K562 (cell line): ENCODE results near the gene HSPB1. TPM values are rescaled to one million over a fixed set of nuclear protein-coding genes. Genes with fewer than 3 reads are reported as not detected.
"Not testable (repeated sequence)": the region's sequence is repeated elsewhere in the genome, so short reads cannot be mapped to it uniquely, and the experiment has no call there.

Source experiments
- ATAC-seq: fragments of 200-7000 bp; cut with Tn5 transposase; 3 replicates; pipeline ENCODE4 v1.9.1; 2020; ENCODE audit warnings: moderate library complexity
- BruUV-seq: library from RNA; stranded (reverse); fragments of 400-500 nt; replicated peaks from 2 replicates; lab custom pipeline; 2021; lab: Mats Ljungman, UMichigan
- CTCF ChIA-PET: fragments of 300-600 bp; formaldehyde crosslinking; extraction: SDS; loops from one replicate; lab custom pipeline; 2021; ENCODE audit warnings: low intra/inter-chr PET ratio; lab: Yijun Ruan, JAX
- POLR2A ChIA-PET: fragments of 300-600, 350-650 bp; sonication (Branson Sonifier 250); formaldehyde crosslinking; extraction: SDS; loops from one replicate; lab custom pipeline; 2021; ENCODE audit warnings: antibody characterized with exemption, inconsistent platforms; lab: Yijun Ruan, JAX
- DNase-seq, 4 experiments: peaks; one replicate each; pipeline versions ENCODE4 v3.0.0 to v3.0.0-alpha.2; 2011 to 2018; ENCODE audit warnings: low spot score in 3 of 4, mixed read lengths in 3 of 4; ENCODE audit errors: extremely low read depth in 1 of 4
- FAIRE-seq: peaks from 2 replicates; lab custom pipeline; 2011; peaks lifted over from hg19 to GRCh38; lab: Jason Lieb, UNC
- H2AFZ ChIP-seq: 2 replicates; pipeline ENCODE4 v1.6.0; 2011; ENCODE audit warnings: low read depth, low read length, control low read depth, inconsistent platforms
- H3K27ac ChIP-seq: fragments of 200-600 bp; 3 replicates; pipeline ENCODE4 v1.8.0; 2011; ENCODE audit warnings: low read depth, mild to moderate bottlenecking, control low read depth, inconsistent platforms, low read length, moderate library complexity, mixed read lengths; ENCODE audit errors: extremely low read depth
- H3K27me3 ChIP-seq, 2 experiments: fragments of 300-600 bp in 1 of 2; 2 replicates in 1 of 2; 3 replicates in 1 of 2; pipeline versions ENCODE4 v1.6.0 to v1.8.0; 2011; ENCODE audit warnings: inconsistent platforms in 2 of 2, low read length in 2 of 2, mild to moderate bottlenecking in 1 of 2, mixed read lengths in 1 of 2, moderate library complexity in 1 of 2; ENCODE audit not compliant: control insufficient read depth in 2 of 2, insufficient read depth in 2 of 2
- H3K36me3 ChIP-seq: fragments of 300-600 bp; 3 replicates; pipeline ENCODE4 v1.8.0; 2011; ENCODE audit warnings: mild to moderate bottlenecking, low read length, inconsistent platforms; ENCODE audit not compliant: control insufficient read depth, insufficient read depth
- H3K4me1 ChIP-seq, 2 experiments: fragments of 200-600 bp in 1 of 2; replicated peaks in 1 of 2; 2 replicates in 1 of 2; 3 replicates in 1 of 2; pipeline versions ENCODE4 v1.5.1 to v1.8.0; 2011; ENCODE audit warnings: inconsistent platforms in 2 of 2, low read length in 2 of 2, mild to moderate bottlenecking in 1 of 2, mixed read lengths in 1 of 2, moderate library complexity in 1 of 2; ENCODE audit not compliant: control insufficient read depth in 2 of 2, insufficient read depth in 2 of 2
- H3K4me2 ChIP-seq: 2 replicates; pipeline ENCODE4 v1.6.1; 2011; ENCODE audit warnings: low read length, control low read depth, inconsistent platforms, mixed read lengths; ENCODE audit not compliant: insufficient read depth
- H3K4me3 ChIP-seq: fragments of 200-600 bp; sonication (generic), shearing (Covaris generic); 2 replicates; pipeline ENCODE4 v1.5.1; 2016; ENCODE audit warnings: control low read depth, inconsistent platforms
- H3K79me2 ChIP-seq: fragments of 200-600 bp; 3 replicates; pipeline ENCODE4 v1.8.0; 2011; ENCODE audit warnings: low read length, inconsistent platforms; ENCODE audit not compliant: control insufficient read depth, insufficient read depth
- H3K9ac ChIP-seq, 2 experiments: 2 replicates each; pipeline versions ENCODE4 v1.6.0 to v1.6.1; 2011; ENCODE audit warnings: low read depth in 2 of 2, low read length in 2 of 2, control low read depth in 1 of 2, inconsistent platforms in 1 of 2, mild to moderate bottlenecking in 1 of 2, mixed read lengths in 1 of 2; ENCODE audit not compliant: insufficient read depth in 1 of 2
- H3K9me1 ChIP-seq: one replicate; pipeline ENCODE4 v1.6.0; 2011; ENCODE audit warnings: inconsistent platforms, mild to moderate bottlenecking, low read length, moderate library complexity; ENCODE audit not compliant: control insufficient read depth, insufficient read depth
- H3K9me3 ChIP-seq: replicated peaks from 2 replicates; pipeline ENCODE4 v1.5.1; 2011; ENCODE audit warnings: low read depth, low read length, inconsistent platforms; ENCODE audit not compliant: control insufficient read depth, insufficient read depth
- H4K20me1 ChIP-seq: replicated peaks from 2 replicates; pipeline ENCODE4 v1.6.1; 2011; ENCODE audit warnings: low read length, inconsistent platforms, mixed read lengths; ENCODE audit not compliant: control insufficient read depth, insufficient read depth
- CBFA2T2 ChIP-seq: fragments of 450-650 bp; conservative IDR thresholded peaks from 2 replicates; pipeline ENCODE4 v1.6.1; 2017; ENCODE audit warnings: mild to moderate bottlenecking
- CBFA2T3 ChIP-seq: fragments of 450-650 bp; IDR thresholded peaks from 2 replicates; pipeline ENCODE4 v1.6.1; 2017
- KDM1A ChIP-seq, 2 experiments: fragments of 450-650 bp; IDR thresholded peaks; 2 replicates each; pipeline ENCODE4 v1.6.1; 2016; ENCODE audit warnings: mild to moderate bottlenecking in 2 of 2
- TCF3 ChIP-seq: sonication (generic); formaldehyde crosslinking; IDR thresholded peaks from 2 replicates; pipeline ENCODE4 v1.4.0; 2020; ENCODE audit warnings: mild to moderate bottlenecking, missing genetic modification reagents
- WGBS: fragments of 100-300 bp; shearing (Covaris generic); methylation state at CpG from one replicate; pipeline ENCODE4 v1.1.6; 2016; ENCODE audit warnings: low coverage, mixed read lengths; ENCODE audit not compliant: insufficient coverage; ENCODE audit errors: missing lambda C conversion rate; 5-methylcytosine and 5-hydroxymethylcytosine counted together
- in situ Hi-C: fragments of 300-500 bp; cut with MboI; formaldehyde crosslinking; loops from 4 replicates; pipeline ENCODE4 v1.15.0; 2018; ENCODE audit warnings: inconsistent platforms, mixed read lengths
- intact Hi-C: fragments of 100-400 bp; cut with micrococcal nuclease; formaldehyde crosslinking; loops from 2 replicates; pipeline ENCODE4 v1.14.2; 2022
- polyA plus RNA-seq, 8 experiments: library from polyadenylated mRNA; depleted of rRNA in 4 of 8; stranded (reverse) in 5 of 8; unstranded in 3 of 8; fragments of >200 nt; fragmentation: Nextera tagmentation in 2 of 8; fragmentation: Illumina TruSeq in 1 of 8; extraction: Ambion mirVana in 2 of 8; extraction: Trizol in 1 of 8; gene quantifications; 2 replicates each; pipeline versions ENCODE4 v1.2.1 to v1.2.3, GENCODE V29; 2011 to 2014; ENCODE audit warnings: inconsistent platforms in 1 of 8, missing spikeins in 1 of 8
- total RNA-seq, 7 experiments: library from RNA; depleted of rRNA in 6 of 7; stranded (reverse); fragments of >200 nt in 6 of 7; fragmentation: Illumina TruSeq in 2 of 7; extraction: Trizol in 2 of 7; gene quantifications; 2 replicates each; pipeline versions ENCODE4 v1.2.1 to v1.2.3, GENCODE V29; 2011 to 2021; ENCODE audit warnings: low replicate concordance in 1 of 7
- TF ChIP-seq, protein P1 (sequence below): fragments of 450-650 bp; IDR thresholded peaks from 2 replicates; pipeline ENCODE4 v1.6.1; 2018; ENCODE audit not compliant: partially characterized antibody

HSPB1 gene
- total and polyA plus RNA-seq, 9 of the 15 experiments (the other 6 are each of a cell fraction or from before 2014, with no cell fraction given) = 27.1 to 522 (median 138) TPM

DNA sequence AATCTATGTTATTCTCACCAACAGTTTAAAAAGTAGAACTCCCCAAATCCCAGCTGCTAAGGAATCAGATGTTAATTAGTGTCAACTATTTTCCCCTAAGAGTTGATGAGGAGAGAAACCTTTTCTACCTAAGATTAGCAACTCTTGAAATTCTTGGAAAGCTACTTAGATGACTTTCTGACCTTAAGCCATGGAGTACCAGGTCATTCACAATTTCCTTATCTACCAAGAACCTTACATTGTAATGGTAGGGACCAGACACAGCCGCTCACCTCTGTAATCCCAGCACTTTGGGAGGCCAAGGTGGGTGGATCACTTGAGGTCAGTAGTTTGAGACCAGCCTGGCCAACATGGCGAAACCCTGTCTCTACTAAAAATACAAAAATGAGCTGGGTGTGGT, 32.9 kb downstream of the HSPB1 start:
- DNase-seq = peak in 2 of 4 experiments; percentile 46 to 59
- H3K27me3 ChIP-seq, BruUV-seq, CTCF ChIA-PET, H3K4me2 ChIP-seq, intact Hi-C loops, H3K9me3 ChIP-seq, FAIRE-seq, H3K27ac ChIP-seq: not testable (repeated sequence)
- peaks cover 11 to 19% of the 10 kb centered on the region in 2 experiments; a peak in 4 of 5 replicates for H3K4me1 ChIP-seq
- H3K36me3 ChIP-seq = peaks cover 86% of the 10 kb centered on the region
- peaks cover 98% of the 10 kb centered on the region for H3K79me2 ChIP-seq
- peaks cover 37% of the 10 kb centered on the region for H4K20me1 ChIP-seq
- POLR2A ChIA-PET = interaction anchor here (0.9 to 1.5 kb wide), 6 partner anchors 11 to 38 kb away, joined by 3 to 6 read pairs (median 3); no protein-coding TSS in a partner anchor
- TF ChIP-seq CBFA2T3 (peak; percentile 51), TCF3 (CRISPR knock-in tag) (peak; percentile 45), KDM1A (IDR thresholded peaks at IDR 0.05) (peak in 1 of 2 experiments; percentile 9; a peak in 1 of 4 replicates), CBFA2T2 (0 out of 2 replicates have a peak, but pooled peaks have one; percentile 12)
- TF ChIP-seq, protein P1, sequence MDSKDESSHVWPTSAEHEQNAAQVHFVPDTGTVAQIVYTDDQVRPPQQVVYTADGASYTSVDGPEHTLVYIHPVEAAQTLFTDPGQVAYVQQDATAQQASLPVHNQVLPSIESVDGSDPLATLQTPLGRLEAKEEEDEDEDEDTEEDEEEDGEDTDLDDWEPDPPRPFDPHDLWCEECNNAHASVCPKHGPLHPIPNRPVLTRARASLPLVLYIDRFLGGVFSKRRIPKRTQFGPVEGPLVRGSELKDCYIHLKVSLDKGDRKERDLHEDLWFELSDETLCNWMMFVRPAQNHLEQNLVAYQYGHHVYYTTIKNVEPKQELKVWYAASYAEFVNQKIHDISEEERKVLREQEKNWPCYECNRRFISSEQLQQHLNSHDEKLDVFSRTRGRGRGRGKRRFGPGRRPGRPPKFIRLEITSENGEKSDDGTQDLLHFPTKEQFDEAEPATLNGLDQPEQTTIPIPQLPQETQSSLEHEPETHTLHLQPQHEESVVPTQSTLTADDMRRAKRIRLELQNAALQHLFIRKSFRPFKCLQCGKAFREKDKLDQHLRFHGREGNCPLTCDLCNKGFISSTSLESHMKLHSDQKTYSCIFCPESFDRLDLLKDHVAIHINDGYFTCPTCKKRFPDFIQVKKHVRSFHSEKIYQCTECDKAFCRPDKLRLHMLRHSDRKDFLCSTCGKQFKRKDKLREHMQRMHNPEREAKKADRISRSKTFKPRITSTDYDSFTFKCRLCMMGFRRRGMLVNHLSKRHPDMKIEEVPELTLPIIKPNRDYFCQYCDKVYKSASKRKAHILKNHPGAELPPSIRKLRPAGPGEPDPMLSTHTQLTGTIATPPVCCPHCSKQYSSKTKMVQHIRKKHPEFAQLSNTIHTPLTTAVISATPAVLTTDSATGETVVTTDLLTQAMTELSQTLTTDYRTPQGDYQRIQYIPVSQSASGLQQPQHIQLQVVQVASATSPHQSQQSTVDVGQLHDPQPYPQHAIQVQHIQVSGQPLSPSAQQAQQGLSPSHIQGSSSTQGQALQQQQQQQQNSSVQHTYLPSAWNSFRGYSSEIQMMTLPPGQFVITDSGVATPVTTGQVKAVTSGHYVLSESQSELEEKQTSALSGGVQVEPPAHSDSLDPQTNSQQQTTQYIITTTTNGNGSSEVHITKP = peak; percentile 13
- TF ChIP-seq, all 486 proteins: peak for 5; not testable (repeated sequence) for 481
- ATAC-seq = peak; percentile 50
- H2AFZ ChIP-seq, H3K9ac ChIP-seq, H3K4me3 ChIP-seq, H3K9me1 ChIP-seq, in situ Hi-C loops: not testable (repeated sequence)
- 44% methylated on average over 2 of the region's 2 CpGs for WGBS
